GM21619 (cell line): ENCODE data around the gene HSPB7.
"Not testable (repeated sequence)": the region's sequence is repeated elsewhere in the genome, so short reads cannot be mapped to it uniquely, and the experiment has no call there.

Source experiments
- ATAC-seq: cut with Tn5 transposase; IDR thresholded peaks from one replicate; pipeline ENCODE4 v1.9.1; 2021; ENCODE audit not compliant: unreplicated experiment

The HSPB7 gene

GRCh38 chr1:16051039-16051438 lies 33.2 kb upstream of the HSPB7 start:
- ATAC-seq = no peak

- ATAC-seq = no peak
Observed at GRCh38 chr1:16050328-16050727, 32.5 kb upstream of the HSPB7 start.

- ATAC-seq = no peak
Observed at GRCh38 chr1:16048573-16049189, 30.8 kb upstream of the HSPB7 start.

GRCh38 chr1:16047791-16048475 lies 30.1 kb upstream of the HSPB7 start:
- ATAC-seq = no peak

- no peak for ATAC-seq
Observed at GRCh38 chr1:16046842-16047241, 29.0 kb upstream of the HSPB7 start.

GRCh38 chr1:16043950-16044349 lies 26.1 kb upstream of the HSPB7 start:
- no peak for ATAC-seq

- ATAC-seq = no peak
Observed at GRCh38 chr1:16043521-16043920, 25.7 kb upstream of the HSPB7 start, which contains the start of gene CLCNKB. TSS of gene CLCNKB (plus strand) at chr1:16043782. CDS start at chr1:16044493, 711 bp downstream.

GRCh38 chr1:16042654-16043053 lies 24.8 kb upstream of the HSPB7 start:
- ATAC-seq = not testable (repeated sequence)

GRCh38 chr1:16042096-16042495 lies 24.3 kb upstream of the HSPB7 start:
- ATAC-seq = no peak

GRCh38 chr1:16041200-16041599 lies 23.4 kb upstream of the HSPB7 start:
- no peak for ATAC-seq

- not testable (repeated sequence) for ATAC-seq
Observed at GRCh38 chr1:16039871-16040270, 22.0 kb upstream of the HSPB7 start.

GRCh38 chr1:16038620-16038912 lies 20.7 kb upstream of the HSPB7 start:
- no peak for ATAC-seq

GRCh38 chr1:16036461-16036860 lies 18.6 kb upstream of the HSPB7 start:
- not testable (repeated sequence) for ATAC-seq

- ATAC-seq = not testable (repeated sequence)
Observed at GRCh38 chr1:16033103-16033632, 15.3 kb upstream of the HSPB7 start.

GRCh38 chr1:16032388-16033102 lies 14.7 kb upstream of the HSPB7 start:
- no peak for ATAC-seq

- no peak for ATAC-seq
Observed at GRCh38 chr1:16031551-16031950, 13.7 kb upstream of the HSPB7 start.

- no peak for ATAC-seq
Observed at GRCh38 chr1:16029288-16029687, 11.4 kb upstream of the HSPB7 start.

- not testable (repeated sequence) for ATAC-seq
Observed at GRCh38 chr1:16029003-16029268, 11.1 kb upstream of the HSPB7 start.

- no peak for ATAC-seq
Observed at GRCh38 chr1:16028237-16029002, 10.6 kb upstream of the HSPB7 start.

- ATAC-seq = no peak
Observed at GRCh38 chr1:16026723-16027484, 9.1 kb upstream of the HSPB7 start.

- ATAC-seq = not testable (repeated sequence)
Observed at GRCh38 chr1:16026302-16026701, 8.5 kb upstream of the HSPB7 start.
